Ectodermal cell (in vitro differentiated cells): ENCODE results near the gene SPATC1L.

Experiments used
- H3K27ac ChIP-seq: 2 replicates; pipeline ENCODE4 v1.7.0; 2013; ENCODE audit warnings: mild to moderate bottlenecking, low read depth, low read length; ENCODE audit not compliant: insufficient read depth, poor library complexity, severe bottlenecking
- H3K27me3 ChIP-seq: 2 replicates; pipeline ENCODE4 v1.7.0; 2013; ENCODE audit warnings: mild to moderate bottlenecking, low read length; ENCODE audit not compliant: insufficient read depth, control insufficient read depth, poor library complexity, severe bottlenecking
- H3K36me3 ChIP-seq: one replicate; pipeline ENCODE4 v1.7.0; 2013; ENCODE audit warnings: low read length; ENCODE audit not compliant: control insufficient read depth, insufficient read depth
- H3K4me1 ChIP-seq: one replicate; pipeline ENCODE4 v1.7.0; 2013; ENCODE audit warnings: low read length; ENCODE audit not compliant: control insufficient read depth, insufficient read depth
- H3K4me3 ChIP-seq: 2 replicates; pipeline ENCODE4 v1.7.0; 2013; ENCODE audit warnings: low read depth, low read length, control low read depth; ENCODE audit not compliant: insufficient read depth
- H3K9me3 ChIP-seq: 2 replicates; pipeline ENCODE4 v1.7.0; 2013; ENCODE audit warnings: mild to moderate bottlenecking, low read length, moderate library complexity; ENCODE audit not compliant: control insufficient read depth
- whole genome bisulfite sequencing, 2 experiments: methylation state at CpG; one replicate each; pipeline ENCODE4 v1.1.7; 2013; ENCODE audit warnings: missing lambda C conversion rate in 2 of 2; 5-methylcytosine and 5-hydroxymethylcytosine counted together

The SPATC1L gene

DNA sequence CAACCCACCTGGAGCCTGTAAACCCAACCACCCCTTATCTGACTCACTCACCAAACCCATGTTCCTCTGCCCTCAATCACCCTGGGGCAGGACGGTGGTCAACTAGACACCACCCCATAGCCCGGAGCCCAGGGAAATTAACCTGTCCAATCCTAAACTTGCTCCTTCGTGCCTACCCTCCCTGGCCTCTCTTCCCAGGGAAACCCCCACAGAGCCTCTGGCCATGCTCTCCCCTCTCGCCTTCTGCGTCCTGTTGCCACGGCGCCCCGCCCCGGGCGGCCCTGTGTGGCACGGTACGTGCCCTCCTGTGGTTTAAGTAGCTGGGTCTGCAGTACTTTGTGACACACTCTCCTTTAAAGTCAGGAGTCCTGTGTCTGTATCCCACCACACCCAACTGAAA, 24.9 kb downstream of the SPATC1L start:
- no peaks in the 10 kb centered on the region for H3K4me1 ChIP-seq
- H3K36me3 ChIP-seq, result no peaks in the 10 kb centered on the region
- no peak overlapping the region for H3K27ac ChIP-seq
- no peaks in the 10 kb centered on the region for H3K27me3 ChIP-seq
- no peak overlapping the region for H3K4me3 ChIP-seq
- 94 to 96% methylated on average over 12 of the region's 12 CpGs for WGBS, 2 experiments
- H3K9me3 ChIP-seq, result no peaks in the 10 kb centered on the region

DNA sequence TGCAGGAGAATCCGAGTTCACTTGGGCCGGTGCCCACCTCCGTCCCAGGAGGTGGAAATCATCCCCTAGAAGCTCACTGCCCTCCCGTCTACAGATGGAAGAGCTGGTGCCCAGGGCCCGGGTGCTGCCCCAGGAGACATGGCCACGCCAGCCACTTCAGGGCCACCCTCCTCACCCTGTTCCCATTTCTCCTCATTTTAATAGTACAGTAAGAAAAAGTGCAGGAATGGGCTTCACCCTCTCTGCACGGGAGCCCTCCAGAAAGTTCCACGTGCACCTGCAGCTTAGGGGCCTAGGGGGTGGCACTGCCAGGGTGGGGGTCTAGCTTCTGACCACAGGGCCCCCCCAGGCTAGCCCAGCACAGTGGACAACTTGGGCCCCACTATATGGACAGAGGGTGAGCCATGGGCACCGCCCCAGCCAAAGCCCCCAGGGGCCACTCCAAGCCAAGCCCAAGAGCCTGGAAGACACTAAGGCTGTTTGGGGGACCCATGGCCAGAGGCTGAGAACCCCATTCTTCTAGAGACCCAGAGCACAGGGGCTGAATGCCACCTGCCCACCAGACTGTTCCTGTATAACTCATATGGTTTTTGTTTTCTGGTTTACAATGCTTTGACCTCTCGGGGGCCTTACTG, 25.5 kb downstream of the SPATC1L start:
- Histone ChIP-seq H3K4me1 (no peaks in the 10 kb centered on the region), H3K27me3 (no peaks in the 10 kb centered on the region), H3K9me3 (no peaks in the 10 kb centered on the region), H3K27ac (no peak overlapping the region), H3K36me3 (no peaks in the 10 kb centered on the region), H3K4me3 (no peak overlapping the region)
- 94 to 95% methylated on average over 10 of the region's 10 CpGs for WGBS, 2 experiments

DNA sequence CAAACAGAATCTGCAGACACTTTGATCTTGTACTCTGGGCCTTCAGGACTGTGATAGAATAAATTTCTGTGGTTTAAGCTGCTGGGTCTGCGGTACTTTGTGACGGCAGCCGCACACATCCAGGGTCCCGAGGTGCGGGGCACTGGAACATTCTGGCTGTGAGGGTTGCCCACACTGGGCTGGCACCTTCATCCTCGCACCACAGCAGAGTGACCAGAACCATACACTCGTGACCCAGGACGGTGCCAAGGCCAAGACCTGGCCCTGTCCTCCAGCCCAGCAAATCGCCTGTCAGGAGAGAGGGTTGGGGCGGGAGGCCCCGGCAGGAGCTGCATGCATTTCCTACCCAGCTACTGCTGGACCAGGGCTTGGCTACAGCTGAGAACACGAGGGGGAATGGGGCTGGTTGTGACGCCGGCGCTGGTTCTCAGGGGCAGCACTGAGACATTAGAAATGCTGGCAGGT, 26.2 kb downstream of the SPATC1L start:
- H3K27ac ChIP-seq, result no peak overlapping the region
- H3K4me1 ChIP-seq, result peaks cover 7% of the 10 kb centered on the region
- 94 to 95% methylated on average over 15 of the region's 15 CpGs for WGBS, 2 experiments
- H3K4me3 ChIP-seq, result no peak overlapping the region
- no peaks in the 10 kb centered on the region for H3K9me3 ChIP-seq
- no peaks in the 10 kb centered on the region for H3K36me3 ChIP-seq
- H3K27me3 ChIP-seq, result no peaks in the 10 kb centered on the region

DNA sequence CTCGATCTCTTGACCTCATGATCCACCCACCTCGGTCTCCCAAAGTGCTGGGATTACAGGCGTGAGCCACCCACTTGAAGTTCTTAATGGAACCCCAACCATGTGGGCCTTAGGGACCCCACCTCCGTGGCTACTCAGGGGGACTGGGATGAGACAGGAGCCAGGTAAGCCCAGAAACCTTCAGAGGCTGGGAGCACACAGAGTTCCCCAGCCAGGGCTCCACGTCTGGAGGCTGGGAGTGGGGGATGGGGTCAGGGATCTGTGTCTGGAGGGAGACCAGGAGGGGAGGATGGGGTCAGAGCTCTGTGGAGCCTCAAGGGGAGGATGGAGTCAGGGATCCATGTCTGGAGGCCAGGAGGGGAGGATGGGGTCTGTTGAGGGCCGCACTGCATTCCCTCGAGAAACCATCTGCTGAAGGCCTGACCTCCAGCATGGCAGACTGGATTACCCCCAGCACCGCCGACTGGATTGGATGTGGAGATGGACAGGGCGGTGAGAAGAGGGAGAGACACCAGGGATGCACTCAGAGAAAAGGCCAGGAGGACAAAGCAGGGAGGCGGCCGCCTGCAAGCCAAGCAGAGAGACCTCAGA, 26.8 kb downstream of the SPATC1L start:
- WGBS, 2 experiments, result 92% methylated on average over 12 of the region's 12 CpGs
- Histone ChIP-seq H3K27ac (no peak overlapping the region), H3K4me1 (peaks cover 12% of the 10 kb centered on the region), H3K9me3 (no peaks in the 10 kb centered on the region), H3K27me3 (no peaks in the 10 kb centered on the region), H3K36me3 (no peaks in the 10 kb centered on the region), H3K4me3 (no peak overlapping the region)

DNA sequence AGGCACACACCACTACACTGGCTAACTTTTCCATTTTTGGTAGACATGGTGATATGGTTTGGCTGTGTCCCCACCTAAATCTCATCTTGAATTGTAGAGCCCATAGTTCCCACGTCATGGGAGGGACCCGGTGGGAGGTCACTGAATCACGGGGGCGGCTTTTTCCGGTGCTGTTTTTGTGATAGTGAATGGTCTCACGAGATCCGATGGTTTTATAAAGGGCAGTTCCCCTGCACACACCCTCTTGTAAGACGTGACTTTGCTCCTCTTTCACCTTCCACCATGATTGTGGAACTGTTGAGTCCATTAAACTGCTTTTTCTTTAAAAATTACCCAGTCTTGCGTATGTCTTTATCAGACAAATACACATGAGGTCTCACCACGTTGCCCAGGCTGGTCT, 27.6 kb downstream of the SPATC1L start:
- 92 to 98% methylated on average over 10 of the region's 10 CpGs for WGBS, 2 experiments
- Histone ChIP-seq H3K36me3 (no peaks in the 10 kb centered on the region), H3K4me1 (peaks cover 12% of the 10 kb centered on the region), H3K27ac (no peak overlapping the region), H3K27me3 (no peaks in the 10 kb centered on the region), H3K9me3 (no peaks in the 10 kb centered on the region), H3K4me3 (no peak overlapping the region)

DNA sequence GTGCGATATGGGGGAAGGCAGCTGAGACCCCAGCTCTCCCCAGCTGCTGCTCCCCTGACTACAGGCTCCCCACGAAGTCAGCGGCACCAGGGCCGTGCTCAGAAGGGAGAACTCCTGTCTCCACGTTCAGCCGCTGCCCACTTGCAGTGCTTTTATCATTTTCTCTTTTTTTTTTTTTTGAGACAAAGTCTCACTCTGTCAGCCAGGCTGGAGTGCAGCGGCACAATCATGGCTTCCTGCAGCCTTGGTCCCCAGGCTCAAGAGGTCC, 27.9 kb downstream of the SPATC1L start:
- Histone ChIP-seq H3K27ac (no peak overlapping the region), H3K4me1 (peaks cover 14% of the 10 kb centered on the region), H3K36me3 (no peaks in the 10 kb centered on the region), H3K9me3 (no peaks in the 10 kb centered on the region), H3K4me3 (no peak overlapping the region), H3K27me3 (no peaks in the 10 kb centered on the region)
- WGBS, 2 experiments, result 89% methylated on average over 7 of the region's 7 CpGs

DNA sequence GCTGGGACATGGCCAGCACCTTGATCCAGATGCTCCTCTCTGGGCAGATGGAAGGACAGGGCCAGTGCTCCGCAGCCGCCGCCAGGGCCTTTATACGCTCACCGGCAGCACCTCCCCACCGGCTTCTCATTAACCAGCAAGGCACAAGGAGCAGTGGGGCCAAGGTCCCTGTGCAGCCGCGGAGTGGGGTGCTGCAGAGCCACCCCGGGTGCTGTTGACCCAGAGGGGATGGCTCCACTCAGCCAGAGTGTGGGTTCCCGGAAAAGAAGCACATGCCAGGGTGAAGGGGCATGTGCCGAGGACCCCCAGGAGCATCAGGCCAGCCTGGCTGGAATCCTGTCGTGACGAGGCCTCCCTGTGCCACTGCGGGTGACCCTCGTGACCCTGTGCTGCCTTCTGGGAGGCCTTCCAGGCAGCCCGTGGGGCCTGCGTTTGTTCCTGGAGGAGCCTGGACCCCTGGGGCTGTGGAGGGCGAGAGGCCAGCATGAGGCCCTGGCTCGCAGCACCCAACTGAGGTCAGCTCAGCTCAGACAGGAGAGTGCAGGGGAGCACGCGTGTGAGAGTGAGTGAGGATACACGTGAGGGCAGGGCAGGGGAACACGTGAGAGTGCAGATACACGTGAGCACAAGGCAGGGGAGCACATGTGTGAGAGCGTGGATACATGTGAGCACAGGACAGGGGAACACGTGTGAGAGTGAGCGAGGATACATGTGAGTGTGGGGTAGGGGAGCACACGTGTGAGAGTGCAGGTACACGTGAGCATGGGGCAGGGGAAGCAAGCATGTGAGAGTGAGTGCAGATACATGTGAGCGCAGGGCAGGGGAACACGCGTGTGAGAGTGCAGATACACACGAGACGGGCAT, 28.5 kb downstream of the SPATC1L start, which contains the start of gene FTCD:
Gene FTCD (minus strand): TSS at position 66 of the 864 bp plus-strand sequence. CDS start 56 bp downstream, at position 10.
- WGBS, 2 experiments, result 92 to 95% methylated on average over 34 of the region's 34 CpGs
- H3K9me3 ChIP-seq, result no peaks in the 10 kb centered on the region
- no peak within 1 kb of the TSS for H3K27ac ChIP-seq
- peaks cover 17% of the 10 kb centered on the region for H3K4me1 ChIP-seq
- no peaks in the 10 kb centered on the region for H3K27me3 ChIP-seq
- no peaks in the 10 kb centered on the region for H3K36me3 ChIP-seq
- no peak within 1 kb of the TSS for H3K4me3 ChIP-seq

DNA sequence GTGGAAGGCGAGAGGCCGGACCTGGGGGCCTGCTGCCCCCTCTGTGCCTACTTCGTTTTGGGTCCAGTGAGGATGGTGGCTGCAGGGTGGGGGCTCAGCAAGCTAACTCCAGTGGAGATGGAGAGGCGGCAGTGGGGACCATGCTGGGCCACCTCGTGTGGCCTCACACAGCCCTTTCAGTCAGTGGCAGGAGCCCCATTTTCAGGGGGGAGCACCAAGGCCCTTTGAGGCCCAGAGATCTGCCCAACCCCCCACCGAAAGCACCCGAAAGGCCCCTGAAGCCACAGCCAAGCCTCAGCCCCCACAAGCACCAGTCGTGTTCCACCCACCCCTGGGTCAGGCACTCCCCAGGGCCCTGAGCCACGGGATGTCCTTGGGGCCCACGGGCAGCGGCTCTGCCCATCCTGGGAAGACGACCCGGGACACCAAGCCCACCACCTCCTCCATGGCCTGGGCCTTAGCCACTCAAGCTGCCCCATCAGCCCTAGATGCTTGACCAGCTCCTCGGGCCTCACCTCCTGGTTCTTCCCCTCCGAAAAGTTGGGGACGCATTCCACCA, 29.2 kb downstream of the SPATC1L start:
- 93% methylated on average over 16 of the region's 16 CpGs for WGBS, 2 experiments

DNA sequence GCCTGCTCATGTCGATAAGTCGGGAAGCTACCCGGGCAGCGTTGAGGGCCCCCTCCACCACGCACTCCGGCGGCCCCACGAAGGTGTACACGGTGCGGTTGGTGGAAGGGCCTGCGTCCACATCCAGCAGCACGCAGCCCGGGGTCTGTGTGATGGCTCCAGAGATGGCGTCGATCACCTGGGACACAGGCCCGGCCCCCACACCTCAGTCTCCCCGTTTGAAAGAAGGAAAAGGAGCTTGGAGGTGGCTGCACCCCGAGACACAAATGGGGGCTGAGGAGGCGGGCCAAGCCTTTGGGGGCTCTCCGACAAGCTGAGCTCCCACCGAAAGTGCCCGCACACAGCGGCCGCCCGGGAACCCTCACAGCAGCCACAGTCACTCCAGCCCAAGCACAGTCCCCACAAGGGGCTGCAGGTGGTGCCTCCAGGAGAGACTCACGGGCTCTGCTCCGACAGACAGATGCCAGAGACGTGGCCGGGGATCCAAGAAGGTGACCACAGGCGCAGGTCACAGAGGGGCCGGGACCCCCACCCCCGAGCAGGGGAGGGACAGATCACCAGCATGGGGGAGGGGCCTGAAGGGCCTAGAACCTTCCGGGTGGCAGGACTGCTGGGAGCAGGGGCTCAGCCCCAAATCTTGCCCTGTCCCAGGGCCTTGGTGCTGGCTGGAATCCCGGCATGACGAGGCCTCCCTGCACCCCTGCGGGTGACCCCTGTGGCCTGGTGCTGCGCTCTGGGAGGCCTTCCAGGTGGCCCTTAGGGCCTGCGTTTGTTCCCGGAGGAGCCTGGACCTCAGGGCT, 29.9 kb downstream of the SPATC1L start:
- H3K36me3 ChIP-seq, result no peaks in the 10 kb centered on the region
- H3K9me3 ChIP-seq, result no peaks in the 10 kb centered on the region
- H3K27me3 ChIP-seq, result no peaks in the 10 kb centered on the region
- H3K27ac ChIP-seq, result no peak overlapping the region
- peaks cover 21% of the 10 kb centered on the region for H3K4me1 ChIP-seq
- H3K4me3 ChIP-seq, result no peak overlapping the region
- 91 to 92% methylated on average over 39 of the region's 39 CpGs for WGBS, 2 experiments

More for the DNA sequence above, 29.2 kb downstream of the SPATC1L start:
- H3K36me3 ChIP-seq, result no peaks in the 10 kb centered on the region
- H3K4me1 ChIP-seq, result peaks cover 20% of the 10 kb centered on the region
- H3K27ac ChIP-seq, result no peak overlapping the region
- H3K4me3 ChIP-seq, result no peak overlapping the region
- no peaks in the 10 kb centered on the region for H3K27me3 ChIP-seq
- no peaks in the 10 kb centered on the region for H3K9me3 ChIP-seq
